Measurements from ENCODE around the gene LRP1B. TPM values are rescaled to one million over a fixed set of nuclear protein-coding genes. Genes with fewer than 3 reads are reported as not detected.

Gene LRP1B
- total and polyA plus RNA-seq, 7 experiments from 2014 or later = 0.10 TPM; not detected in 6

- ChIA-PET POLR2A (no interaction called here), CTCF (no interaction called here)
- DNase-seq = no peak
- Mint-ChIP-seq H3K4me3 (no peak overlapping the region), H3K4me1 (no peaks in the 10 kb centered on the region), H3K27ac (no peak overlapping the region), H3K36me3 (no peaks in the 10 kb centered on the region), H3K9me3 (peaks cover 0 to 10% (median 3%) of the 10 kb centered on the region in 11 donors), H3K27me3 (no peaks in the 10 kb centered on the region)
- no peak overlapping the region for H3K27ac ChIP-seq (ENCODE audit: low read depth, low read length)
- no peaks in the 10 kb centered on the region for H3K27me3 ChIP-seq (ENCODE audit: control insufficient read depth in 2 of 2, insufficient read depth in 2 of 2, low read length in 2 of 2)
- no peak for ATAC-seq
- no peaks in the 10 kb centered on the region for H3K9me3 ChIP-seq (ENCODE audit: control insufficient read depth in 2 of 3, low read length in 3 of 3)
- H3K4me3 ChIP-seq (ENCODE audit: low read length) = no peak overlapping the region
- H3K36me3 ChIP-seq (ENCODE audit: control insufficient read depth in 2 of 3, insufficient read depth in 3 of 3, low read length in 3 of 3) = no peaks in the 10 kb centered on the region
- H3K4me1 ChIP-seq (ENCODE audit: control insufficient read depth in 2 of 2, insufficient read depth in 2 of 2, low read length in 2 of 2) = no peaks in the 10 kb centered on the region
- intact Hi-C loops (cut with micrococcal nuclease) = no loop called here
Measured at GRCh38 chr2:142020368-142020767, 110.4 kb downstream of the LRP1B start.

GRCh38 chr2:142014536-142014935 is 116.3 kb downstream of the LRP1B start:
- Histone ChIP-seq H3K27ac (ENCODE audit: low read depth, low read length) (no peak overlapping the region), H3K4me3 (ENCODE audit: low read length) (no peak overlapping the region), H3K36me3 (ENCODE audit: control insufficient read depth in 2 of 3, insufficient read depth in 3 of 3, low read length in 3 of 3) (no peaks in the 10 kb centered on the region), H3K4me1 (ENCODE audit: control insufficient read depth in 2 of 2, insufficient read depth in 2 of 2, low read length in 2 of 2) (no peaks in the 10 kb centered on the region), H3K9me3 (ENCODE audit: control insufficient read depth in 2 of 3, low read length in 3 of 3) (no peaks in the 10 kb centered on the region), H3K27me3 (ENCODE audit: control insufficient read depth in 2 of 2, insufficient read depth in 2 of 2, low read length in 2 of 2) (no peaks in the 10 kb centered on the region)
- intact Hi-C loops (cut with micrococcal nuclease) = no loop called here
- ChIA-PET POLR2A (no interaction called here), CTCF (no interaction called here)
- H3K4me3 Mint-ChIP-seq = no peak overlapping the region
- no peaks in the 10 kb centered on the region for H3K36me3 Mint-ChIP-seq
- ATAC-seq (no peak), DNase-seq (no peak)
- peaks cover 0 to 4% (median 3%) of the 10 kb centered on the region in 11 donors for H3K9me3 Mint-ChIP-seq
- H3K4me1 Mint-ChIP-seq = no peaks in the 10 kb centered on the region
- no peak overlapping the region for H3K27ac Mint-ChIP-seq
- no peaks in the 10 kb centered on the region for H3K27me3 Mint-ChIP-seq

- no peaks in the 10 kb centered on the region for H3K36me3 ChIP-seq (ENCODE audit: control insufficient read depth in 2 of 3, insufficient read depth in 3 of 3, low read length in 3 of 3)
- ChIA-PET POLR2A (no interaction called here), CTCF (no interaction called here)
- Mint-ChIP-seq H3K27ac (no peak overlapping the region), H3K36me3 (no peaks in the 10 kb centered on the region), H3K4me3 (no peak overlapping the region), H3K4me1 (no peaks in the 10 kb centered on the region), H3K9me3 (peaks cover 0 to 11% (median 3%) of the 10 kb centered on the region in 11 donors), H3K27me3 (no peaks in the 10 kb centered on the region)
- H3K27ac ChIP-seq (ENCODE audit: low read depth, low read length) = no peak overlapping the region
- ATAC-seq = no peak
- H3K9me3 ChIP-seq (ENCODE audit: control insufficient read depth in 2 of 3, low read length in 3 of 3) = no peaks in the 10 kb centered on the region
- no peak overlapping the region for H3K4me3 ChIP-seq (ENCODE audit: low read length)
- intact Hi-C loops (cut with micrococcal nuclease) = no loop called here
- DNase-seq = no peak
- no peaks in the 10 kb centered on the region for H3K4me1 ChIP-seq (ENCODE audit: control insufficient read depth in 2 of 2, insufficient read depth in 2 of 2, low read length in 2 of 2)
- no peaks in the 10 kb centered on the region for H3K27me3 ChIP-seq (ENCODE audit: control insufficient read depth in 2 of 2, insufficient read depth in 2 of 2, low read length in 2 of 2)
Measured at GRCh38 chr2:142012797-142013196, 118.0 kb downstream of the LRP1B start.

- H3K27me3 Mint-ChIP-seq = no peaks in the 10 kb centered on the region
- H3K36me3 ChIP-seq (ENCODE audit: control insufficient read depth in 2 of 3, insufficient read depth in 3 of 3, low read length in 3 of 3) = no peaks in the 10 kb centered on the region
- DNase-seq (no peak), ATAC-seq (no peak)
- no peaks in the 10 kb centered on the region for H3K27me3 ChIP-seq (ENCODE audit: control insufficient read depth in 2 of 2, insufficient read depth in 2 of 2, low read length in 2 of 2)
- intact Hi-C loops (cut with micrococcal nuclease) = no loop called here
- no peak overlapping the region for H3K4me3 Mint-ChIP-seq
- no peaks in the 10 kb centered on the region for H3K9me3 ChIP-seq (ENCODE audit: control insufficient read depth in 2 of 3, low read length in 3 of 3)
- ChIA-PET CTCF (no interaction called here), POLR2A (no interaction called here)
- H3K27ac Mint-ChIP-seq = no peak overlapping the region
- H3K4me3 ChIP-seq (ENCODE audit: low read length) = no peak overlapping the region
- H3K27ac ChIP-seq (ENCODE audit: low read depth, low read length) = no peak overlapping the region
- peaks cover 0 to 11% (median 0%) of the 10 kb centered on the region in 11 donors for H3K9me3 Mint-ChIP-seq
- H3K4me1 Mint-ChIP-seq = no peaks in the 10 kb centered on the region
- H3K4me1 ChIP-seq (ENCODE audit: control insufficient read depth in 2 of 2, insufficient read depth in 2 of 2, low read length in 2 of 2) = no peaks in the 10 kb centered on the region
- no peaks in the 10 kb centered on the region for H3K36me3 Mint-ChIP-seq
Measured at GRCh38 chr2:142010477-142011270, 120.1 kb downstream of the LRP1B start.

- Mint-ChIP-seq H3K36me3 (no peaks in the 10 kb centered on the region), H3K9me3 (peaks cover 0 to 11% (median 1%) of the 10 kb centered on the region in 11 donors), H3K4me1 (no peaks in the 10 kb centered on the region), H3K4me3 (no peak overlapping the region), H3K27me3 (no peaks in the 10 kb centered on the region), H3K27ac (no peak overlapping the region)
- ATAC-seq (no peak), DNase-seq (no peak)
- Histone ChIP-seq H3K27ac (ENCODE audit: low read depth, low read length) (no peak overlapping the region), H3K27me3 (ENCODE audit: control insufficient read depth in 2 of 2, insufficient read depth in 2 of 2, low read length in 2 of 2) (no peaks in the 10 kb centered on the region), H3K4me3 (ENCODE audit: low read length) (no peak overlapping the region), H3K9me3 (ENCODE audit: control insufficient read depth in 2 of 3, low read length in 3 of 3) (no peaks in the 10 kb centered on the region), H3K4me1 (ENCODE audit: control insufficient read depth in 2 of 2, insufficient read depth in 2 of 2, low read length in 2 of 2) (no peaks in the 10 kb centered on the region), H3K36me3 (ENCODE audit: control insufficient read depth in 2 of 3, insufficient read depth in 3 of 3, low read length in 3 of 3) (no peaks in the 10 kb centered on the region)
- ChIA-PET CTCF (no interaction called here), POLR2A (no interaction called here)
- intact Hi-C loops (cut with micrococcal nuclease) = no loop called here
Measured at GRCh38 chr2:142008135-142008744, 122.6 kb downstream of the LRP1B start.

- DNase-seq (no peak), ATAC-seq (no peak)
- no peaks in the 10 kb centered on the region for H3K4me1 Mint-ChIP-seq
- no peak overlapping the region for H3K27ac Mint-ChIP-seq
- H3K27ac ChIP-seq (ENCODE audit: low read depth, low read length) = no peak overlapping the region
- peaks cover 0 to 18% (median 2%) of the 10 kb centered on the region in 11 donors for H3K9me3 Mint-ChIP-seq
- no peaks in the 10 kb centered on the region for H3K36me3 Mint-ChIP-seq
- H3K27me3 ChIP-seq (ENCODE audit: control insufficient read depth in 2 of 2, insufficient read depth in 2 of 2, low read length in 2 of 2) = no peaks in the 10 kb centered on the region
- no peaks in the 10 kb centered on the region for H3K9me3 ChIP-seq (ENCODE audit: control insufficient read depth in 2 of 3, low read length in 3 of 3)
- no peaks in the 10 kb centered on the region for H3K27me3 Mint-ChIP-seq
- ChIA-PET POLR2A (no interaction called here), CTCF (no interaction called here)
- no peaks in the 10 kb centered on the region for H3K36me3 ChIP-seq (ENCODE audit: control insufficient read depth in 2 of 3, insufficient read depth in 3 of 3, low read length in 3 of 3)
- no peaks in the 10 kb centered on the region for H3K4me1 ChIP-seq (ENCODE audit: control insufficient read depth in 2 of 2, insufficient read depth in 2 of 2, low read length in 2 of 2)
- H3K4me3 Mint-ChIP-seq = no peak overlapping the region
- intact Hi-C loops (cut with micrococcal nuclease) = no loop called here
- H3K4me3 ChIP-seq (ENCODE audit: low read length) = no peak overlapping the region
Measured at GRCh38 chr2:141994066-141994465, 136.8 kb downstream of the LRP1B start.

- H3K4me1 ChIP-seq (ENCODE audit: control insufficient read depth in 2 of 2, insufficient read depth in 2 of 2, low read length in 2 of 2) = no peaks in the 10 kb centered on the region
Measured at GRCh38 chr2:141992695-141993094, 138.1 kb downstream of the LRP1B start.

More at GRCh38 chr2:141992695-141993094, 138.1 kb downstream of the LRP1B start:
- intact Hi-C loops (cut with micrococcal nuclease) = no loop called here
- Histone ChIP-seq H3K9me3 (ENCODE audit: control insufficient read depth in 2 of 3, low read length in 3 of 3) (no peaks in the 10 kb centered on the region), H3K36me3 (ENCODE audit: control insufficient read depth in 2 of 3, insufficient read depth in 3 of 3, low read length in 3 of 3) (no peaks in the 10 kb centered on the region), H3K27me3 (ENCODE audit: control insufficient read depth in 2 of 2, insufficient read depth in 2 of 2, low read length in 2 of 2) (no peaks in the 10 kb centered on the region), H3K27ac (ENCODE audit: low read depth, low read length) (no peak overlapping the region), H3K4me3 (ENCODE audit: low read length) (no peak overlapping the region)
- CTCF ChIA-PET = no interaction called here
- Mint-ChIP-seq H3K27ac (no peak overlapping the region), H3K36me3 (no peaks in the 10 kb centered on the region), H3K4me1 (no peaks in the 10 kb centered on the region), H3K27me3 (no peaks in the 10 kb centered on the region), H3K4me3 (no peak overlapping the region), H3K9me3 (peaks cover 0 to 19% (median 2%) of the 10 kb centered on the region in 11 donors)
- POLR2A ChIA-PET = no interaction called here
- no peak for ATAC-seq
- no peak for DNase-seq

Measured in naive thymus-derived CD4-positive, alpha-beta T cell (primary cell).